ENCODE data around the gene SERPINB13. TPM values are rescaled to one million over a fixed set of nuclear protein-coding genes. Genes with fewer than 3 reads are reported as not detected.

Gene SERPINB13
- total and polyA plus RNA-seq, 4 donors, result not detected

DNA sequence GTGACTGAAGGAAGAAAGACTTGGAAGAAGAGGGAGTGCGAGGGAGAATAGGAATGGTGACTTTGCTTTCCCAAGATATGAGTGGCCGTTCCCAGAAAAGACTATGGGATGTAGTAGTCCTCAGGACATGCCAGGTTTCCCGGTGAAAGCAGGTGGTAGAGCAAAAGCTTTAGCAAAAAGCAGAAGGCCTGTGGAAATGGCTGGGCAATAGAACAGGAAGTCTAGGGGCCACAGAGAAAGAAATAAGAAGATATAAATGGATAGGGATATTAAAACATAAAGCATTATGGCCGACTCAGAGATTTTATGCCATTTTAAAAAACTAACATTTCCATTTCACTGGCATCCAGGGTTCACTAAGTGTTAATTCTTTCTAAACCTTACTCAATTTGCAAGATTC is 1.2 kb upstream of the SERPINB13 start:
- no peaks in the 10 kb centered on the region for H3K9me3 ChIP-seq (ENCODE audit: control insufficient read depth, insufficient read depth, low read length)
- DNase-seq (ENCODE audit: low read depth in 4 of 6, low spot score in 6 of 6), result no peak
- WGBS (ENCODE audit: insufficient coverage), result 94% methylated on average over 3 of the region's 4 CpGs
- no peaks in the 10 kb centered on the region for H3K36me3 ChIP-seq (ENCODE audit: control insufficient read depth, insufficient read depth, low read length)
- H3K4me1 ChIP-seq (ENCODE audit: control insufficient read depth, insufficient read depth, low read length), result no peaks in the 10 kb centered on the region
- H3K27me3 ChIP-seq (ENCODE audit: control insufficient read depth, insufficient read depth, low read length), result no peaks in the 10 kb centered on the region
- H3K4me3 ChIP-seq (ENCODE audit: low read depth, low read length), result no peak overlapping the region
- no peak overlapping the region for H3K27ac ChIP-seq (ENCODE audit: low read depth, low read length)

DNA sequence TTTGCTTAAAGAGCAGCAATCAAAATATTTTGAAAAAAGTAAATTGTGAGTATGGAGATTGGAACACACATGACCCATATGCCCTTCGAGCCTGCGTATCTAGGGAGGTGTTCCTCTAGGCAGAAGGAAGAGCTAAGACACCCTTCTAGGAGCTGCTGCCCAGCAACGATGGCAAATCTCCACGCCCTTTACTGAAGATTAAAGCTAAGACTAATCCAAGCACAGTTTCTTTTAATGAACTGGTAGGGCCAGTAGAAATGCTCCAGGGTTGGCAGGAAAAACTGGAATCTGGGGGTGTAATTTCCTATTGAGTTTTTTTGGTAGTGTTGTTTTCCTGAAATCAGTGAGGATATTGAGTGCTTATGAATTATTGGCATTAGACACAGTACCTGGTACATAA is 712 bp upstream of the SERPINB13 start:
- Histone ChIP-seq H3K36me3 (ENCODE audit: control insufficient read depth, insufficient read depth, low read length) (no peaks in the 10 kb centered on the region), H3K27ac (ENCODE audit: low read depth, low read length) (no peak overlapping the region), H3K27me3 (ENCODE audit: control insufficient read depth, insufficient read depth, low read length) (no peaks in the 10 kb centered on the region), H3K4me3 (ENCODE audit: low read depth, low read length) (no peak overlapping the region), H3K9me3 (ENCODE audit: control insufficient read depth, insufficient read depth, low read length) (no peaks in the 10 kb centered on the region), H3K4me1 (ENCODE audit: control insufficient read depth, insufficient read depth, low read length) (no peaks in the 10 kb centered on the region)
- peak in 1 of 6 donors; percentile 31 for DNase-seq (ENCODE audit: low read depth in 4 of 6, low spot score in 6 of 6)
- WGBS (ENCODE audit: insufficient coverage), result no CpG with 5 or more reads among the region's 4 CpGs

DNA sequence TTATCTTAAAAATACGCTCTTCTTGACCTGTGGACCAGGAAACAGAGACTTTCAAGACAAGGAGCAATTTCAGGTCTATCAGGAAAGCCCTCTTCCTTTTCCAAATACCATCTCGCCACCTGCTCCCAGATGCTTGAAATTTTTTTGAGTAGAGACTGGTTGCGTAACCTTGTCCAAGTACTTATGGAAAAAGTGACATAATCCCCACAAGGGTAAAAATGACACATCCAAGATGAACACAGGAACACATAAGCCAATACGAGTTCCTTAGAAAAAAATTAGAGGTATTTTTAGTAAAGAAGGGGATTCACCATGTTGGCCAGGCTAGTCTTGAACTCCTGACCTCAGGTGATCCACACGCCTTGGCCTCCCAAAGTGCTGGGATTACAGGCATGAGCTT is 1.8 kb downstream of the SERPINB13 start:
- WGBS (ENCODE audit: insufficient coverage), result 100% methylated on average over 1 of the region's 5 CpGs
- no peaks in the 10 kb centered on the region for H3K27me3 ChIP-seq (ENCODE audit: control insufficient read depth, insufficient read depth, low read length)
- H3K4me1 ChIP-seq (ENCODE audit: control insufficient read depth, insufficient read depth, low read length), result no peaks in the 10 kb centered on the region
- H3K36me3 ChIP-seq (ENCODE audit: control insufficient read depth, insufficient read depth, low read length), result no peaks in the 10 kb centered on the region
- H3K4me3 ChIP-seq (ENCODE audit: low read depth, low read length), result no peak overlapping the region
- no peak overlapping the region for H3K27ac ChIP-seq (ENCODE audit: low read depth, low read length)
- no peaks in the 10 kb centered on the region for H3K9me3 ChIP-seq (ENCODE audit: control insufficient read depth, insufficient read depth, low read length)
- no peak for DNase-seq (ENCODE audit: low read depth in 4 of 6, low spot score in 6 of 6)

DNA sequence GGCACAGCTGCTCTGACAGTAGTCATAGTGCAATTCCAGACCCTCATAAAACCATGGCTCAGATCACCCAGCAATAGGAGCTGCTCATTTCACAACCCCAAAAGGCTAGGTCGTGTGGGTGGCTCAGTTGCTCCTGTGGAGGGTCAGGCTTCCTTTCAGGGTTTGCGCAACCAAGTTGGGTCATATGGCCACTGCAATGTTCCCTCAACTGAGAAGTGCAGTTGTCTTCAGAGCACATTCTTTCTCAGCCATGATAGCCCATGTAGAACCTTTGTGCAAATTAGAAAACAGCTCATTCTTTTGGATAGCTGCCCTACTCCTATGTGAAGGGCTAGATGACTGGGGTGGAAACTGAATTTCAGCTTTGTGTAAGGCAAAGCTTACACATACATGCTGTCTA is 3.2 kb downstream of the SERPINB13 start:
- Histone ChIP-seq H3K27ac (ENCODE audit: low read depth, low read length) (no peak overlapping the region), H3K4me3 (ENCODE audit: low read depth, low read length) (no peak overlapping the region), H3K36me3 (ENCODE audit: control insufficient read depth, insufficient read depth, low read length) (no peaks in the 10 kb centered on the region), H3K27me3 (ENCODE audit: control insufficient read depth, insufficient read depth, low read length) (no peaks in the 10 kb centered on the region), H3K4me1 (ENCODE audit: control insufficient read depth, insufficient read depth, low read length) (no peaks in the 10 kb centered on the region), H3K9me3 (ENCODE audit: control insufficient read depth, insufficient read depth, low read length) (no peaks in the 10 kb centered on the region)
- no peak for DNase-seq (ENCODE audit: low read depth in 4 of 6, low spot score in 6 of 6)
- WGBS (ENCODE audit: insufficient coverage), result 83% methylated on average over 2 of the region's 2 CpGs

DNA sequence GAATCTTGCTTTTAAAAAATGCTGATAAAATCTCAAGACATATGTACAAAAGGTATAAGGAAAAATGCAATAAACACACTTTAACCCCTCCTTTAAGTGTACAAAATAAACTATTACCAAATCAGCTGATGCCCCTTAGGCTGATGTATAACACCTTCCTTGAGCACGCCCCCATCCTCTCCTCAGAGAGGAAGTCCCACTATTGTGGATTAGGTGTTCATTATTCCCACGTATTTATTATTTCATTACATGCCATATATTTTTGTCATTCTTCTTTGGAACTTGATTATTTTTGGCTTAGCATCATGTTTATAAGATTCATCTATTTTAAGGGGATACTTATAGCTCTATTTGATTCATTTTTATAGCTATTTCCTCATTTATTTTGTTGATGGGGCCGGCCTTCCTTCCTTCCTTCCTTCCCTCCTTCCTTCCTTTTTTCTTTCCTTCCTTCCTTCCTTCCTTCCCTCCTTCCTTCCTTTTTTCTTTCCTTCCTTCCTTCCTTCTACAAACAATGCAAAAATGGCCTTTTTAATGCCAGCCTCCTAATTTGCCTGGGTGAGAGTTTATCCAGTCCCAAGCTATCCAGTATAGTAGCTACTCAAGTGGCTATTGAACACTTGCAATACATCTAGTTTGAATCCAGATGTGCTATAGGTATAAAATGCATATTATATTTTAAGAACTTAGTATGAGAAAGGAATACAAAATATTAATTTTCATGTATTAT is 4.0 kb downstream of the SERPINB13 start:
- no peak overlapping the region for H3K27ac ChIP-seq (ENCODE audit: low read depth, low read length)
- 100% methylated on average over 1 of the region's 3 CpGs for WGBS (ENCODE audit: insufficient coverage)

DNA sequence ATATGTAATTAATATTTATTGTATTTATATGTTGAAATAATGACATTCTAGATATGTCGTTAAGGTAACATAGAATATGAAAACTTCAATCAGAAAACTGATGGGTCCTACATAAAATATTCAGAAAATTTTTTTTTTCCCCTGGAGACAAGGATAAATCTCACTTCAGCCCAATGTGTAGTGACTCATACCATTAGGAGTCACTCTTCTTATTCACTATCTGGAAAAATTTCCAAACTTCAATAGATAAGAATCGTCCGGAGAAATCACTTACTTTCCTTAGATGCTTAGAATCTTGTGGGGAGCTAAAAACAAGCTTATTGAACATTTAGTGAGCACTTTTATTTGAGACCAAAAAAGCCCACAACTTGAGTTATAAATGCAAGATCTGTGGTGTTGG is 4.6 kb downstream of the SERPINB13 start:
- no peaks in the 10 kb centered on the region for H3K27me3 ChIP-seq (ENCODE audit: control insufficient read depth, insufficient read depth, low read length)
- H3K36me3 ChIP-seq (ENCODE audit: control insufficient read depth, insufficient read depth, low read length), result no peaks in the 10 kb centered on the region
- WGBS (ENCODE audit: insufficient coverage), result no CpG with 5 or more reads among the region's 3 CpGs
- DNase-seq (ENCODE audit: low read depth in 4 of 6, low spot score in 6 of 6), result no peak
- no peak overlapping the region for H3K27ac ChIP-seq (ENCODE audit: low read depth, low read length)
- no peak overlapping the region for H3K4me3 ChIP-seq (ENCODE audit: low read depth, low read length)
- H3K9me3 ChIP-seq (ENCODE audit: control insufficient read depth, insufficient read depth, low read length), result no peaks in the 10 kb centered on the region
- no peaks in the 10 kb centered on the region for H3K4me1 ChIP-seq (ENCODE audit: control insufficient read depth, insufficient read depth, low read length)

More for the DNA sequence above, 4.0 kb downstream of the SERPINB13 start:
- Histone ChIP-seq H3K4me3 (ENCODE audit: low read depth, low read length) (no peak overlapping the region), H3K4me1 (ENCODE audit: control insufficient read depth, insufficient read depth, low read length) (no peaks in the 10 kb centered on the region), H3K9me3 (ENCODE audit: control insufficient read depth, insufficient read depth, low read length) (no peaks in the 10 kb centered on the region), H3K36me3 (ENCODE audit: control insufficient read depth, insufficient read depth, low read length) (no peaks in the 10 kb centered on the region), H3K27me3 (ENCODE audit: control insufficient read depth, insufficient read depth, low read length) (no peaks in the 10 kb centered on the region)
- no peak for DNase-seq (ENCODE audit: low read depth in 4 of 6, low spot score in 6 of 6)

DNA sequence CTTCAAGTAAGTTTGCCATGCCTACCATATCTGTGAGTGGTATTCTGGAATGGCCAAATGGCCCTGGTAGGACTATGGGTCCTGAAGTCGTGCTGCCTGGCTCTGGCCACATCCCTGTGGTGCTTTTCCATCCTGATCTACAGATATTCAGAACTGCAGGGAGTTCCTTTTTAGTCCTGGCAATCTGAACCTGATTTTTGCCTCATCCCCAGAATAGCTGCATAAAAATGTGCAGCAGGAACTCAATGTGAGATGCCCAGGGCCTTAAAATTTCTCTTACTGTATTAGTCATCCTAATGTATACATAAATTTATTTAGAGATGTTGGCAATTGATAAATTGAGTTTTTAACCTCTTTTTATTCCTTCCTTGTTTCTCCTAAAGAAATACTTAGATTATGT is 5.3 kb downstream of the SERPINB13 start:
- Histone ChIP-seq H3K4me3 (ENCODE audit: low read depth, low read length) (no peak overlapping the region), H3K4me1 (ENCODE audit: control insufficient read depth, insufficient read depth, low read length) (no peaks in the 10 kb centered on the region), H3K36me3 (ENCODE audit: control insufficient read depth, insufficient read depth, low read length) (no peaks in the 10 kb centered on the region), H3K27ac (ENCODE audit: low read depth, low read length) (no peak overlapping the region), H3K9me3 (ENCODE audit: control insufficient read depth, insufficient read depth, low read length) (no peaks in the 10 kb centered on the region), H3K27me3 (ENCODE audit: control insufficient read depth, insufficient read depth, low read length) (no peaks in the 10 kb centered on the region)
- WGBS (ENCODE audit: insufficient coverage), result 50% methylated on average over 1 of the region's 1 CpG
- no peak for DNase-seq (ENCODE audit: low read depth in 4 of 6, low spot score in 6 of 6)

DNA sequence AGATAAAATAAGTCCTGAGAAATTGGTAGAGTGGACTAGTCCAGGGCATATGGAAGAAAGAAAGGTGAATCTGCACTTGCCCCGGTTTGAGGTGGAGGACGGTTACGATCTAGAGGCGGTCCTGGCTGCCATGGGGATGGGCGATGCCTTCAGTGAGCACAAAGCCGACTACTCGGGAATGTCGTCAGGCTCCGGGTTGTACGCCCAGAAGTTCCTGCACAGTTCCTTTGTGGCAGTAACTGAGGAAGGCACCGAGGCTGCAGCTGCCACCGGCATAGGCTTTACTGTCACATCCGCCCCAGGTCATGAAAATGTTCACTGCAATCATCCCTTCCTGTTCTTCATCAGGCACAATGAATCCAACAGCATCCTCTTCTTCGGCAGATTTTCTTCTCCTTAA is 9.8 kb downstream of the SERPINB13 start:
- WGBS (ENCODE audit: insufficient coverage), result 80% methylated on average over 14 of the region's 14 CpGs
- Histone ChIP-seq H3K4me1 (ENCODE audit: control insufficient read depth, insufficient read depth, low read length) (no peaks in the 10 kb centered on the region), H3K36me3 (ENCODE audit: control insufficient read depth, insufficient read depth, low read length) (no peaks in the 10 kb centered on the region), H3K27me3 (ENCODE audit: control insufficient read depth, insufficient read depth, low read length) (no peaks in the 10 kb centered on the region), H3K9me3 (ENCODE audit: control insufficient read depth, insufficient read depth, low read length) (no peaks in the 10 kb centered on the region), H3K4me3 (ENCODE audit: low read depth, low read length) (no peak overlapping the region), H3K27ac (ENCODE audit: low read depth, low read length) (no peak overlapping the region)
- no peak for DNase-seq (ENCODE audit: low read depth in 4 of 6, low spot score in 6 of 6)

DNA sequence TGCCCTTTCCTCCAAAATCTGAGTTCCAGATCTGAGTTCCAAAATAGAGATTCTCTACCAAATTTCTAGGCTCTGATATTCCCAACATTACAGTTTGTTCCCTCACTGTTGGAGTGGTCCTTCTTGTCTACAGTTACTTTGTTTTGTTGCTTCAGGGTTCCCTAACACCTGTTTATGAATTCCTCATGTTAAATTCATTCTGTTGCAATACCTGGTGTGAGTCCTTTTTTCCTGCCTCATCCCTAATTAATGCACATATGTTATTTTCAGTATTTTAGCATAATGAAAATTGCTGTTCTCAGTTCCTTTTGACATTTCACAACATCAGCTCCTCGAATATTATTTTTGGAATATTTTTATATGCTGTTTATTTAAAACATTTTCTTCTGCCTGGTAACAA is 16.2 kb downstream of the SERPINB13 start:
- no peaks in the 10 kb centered on the region for H3K27me3 ChIP-seq (ENCODE audit: control insufficient read depth, insufficient read depth, low read length)
- H3K36me3 ChIP-seq (ENCODE audit: control insufficient read depth, insufficient read depth, low read length), result no peaks in the 10 kb centered on the region
- no CpG with 5 or more reads among the region's 1 CpG for WGBS (ENCODE audit: insufficient coverage)
- no peak overlapping the region for H3K27ac ChIP-seq (ENCODE audit: low read depth, low read length)
- DNase-seq (ENCODE audit: low read depth in 4 of 6, low spot score in 6 of 6), result no peak
- H3K9me3 ChIP-seq (ENCODE audit: control insufficient read depth, insufficient read depth, low read length), result no peaks in the 10 kb centered on the region
- no peaks in the 10 kb centered on the region for H3K4me1 ChIP-seq (ENCODE audit: control insufficient read depth, insufficient read depth, low read length)
- no peak overlapping the region for H3K4me3 ChIP-seq (ENCODE audit: low read depth, low read length)

DNA sequence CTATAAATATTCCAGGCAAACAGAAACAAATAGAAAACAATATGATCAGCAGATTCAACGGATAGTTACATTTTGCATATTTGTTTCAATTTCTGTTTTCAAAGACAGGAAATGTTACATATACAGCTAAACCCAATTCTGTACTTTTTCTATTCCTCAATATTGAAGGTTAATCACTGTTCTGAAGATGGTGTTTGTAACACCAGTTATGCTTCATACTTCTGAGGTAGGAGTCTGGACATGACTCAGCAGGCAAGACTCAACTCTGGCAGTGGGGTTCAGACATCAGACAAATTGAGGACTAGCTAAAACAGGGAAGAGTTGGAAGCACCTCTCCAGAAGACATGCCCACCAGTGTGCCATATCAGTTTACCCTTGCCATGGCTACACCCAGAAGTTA is 16.6 kb downstream of the SERPINB13 start:
- WGBS (ENCODE audit: insufficient coverage), result no CpG with 5 or more reads among the region's 1 CpG
- Histone ChIP-seq H3K36me3 (ENCODE audit: control insufficient read depth, insufficient read depth, low read length) (no peaks in the 10 kb centered on the region), H3K4me1 (ENCODE audit: control insufficient read depth, insufficient read depth, low read length) (no peaks in the 10 kb centered on the region), H3K9me3 (ENCODE audit: control insufficient read depth, insufficient read depth, low read length) (no peaks in the 10 kb centered on the region), H3K27me3 (ENCODE audit: control insufficient read depth, insufficient read depth, low read length) (no peaks in the 10 kb centered on the region), H3K4me3 (ENCODE audit: low read depth, low read length) (no peak overlapping the region), H3K27ac (ENCODE audit: low read depth, low read length) (no peak overlapping the region)
- no peak for DNase-seq (ENCODE audit: low read depth in 4 of 6, low spot score in 6 of 6)

Measured in spinal cord (tissue), 10 donors.